HG02885 (cell line): ENCODE results near the gene DRD4.

Experiments used
- ATAC-seq: cut with Tn5 transposase; IDR thresholded peaks from one replicate; pipeline ENCODE4 v1.9.1; 2021; ENCODE audit warnings: mild to moderate bottlenecking; ENCODE audit not compliant: unreplicated experiment, poor library complexity

Gene DRD4

GRCh38 chr11:636511-637332 is at the start of gene DRD4:
DRD4 (plus strand) TSS chr11:637269; CDS start chr11:637305, 36 bp downstream.
- ATAC-seq, result no peak

- ATAC-seq, result no peak
Measured at GRCh38 chr11:587546-587945, 49.5 kb upstream of the DRD4 start.

GRCh38 chr11:587978-588380 is 49.1 kb upstream of the DRD4 start:
- ATAC-seq, result no peak

- no peak for ATAC-seq
Measured at GRCh38 chr11:589798-590197, 47.3 kb upstream of the DRD4 start.

GRCh38 chr11:590997-591396 is 46.1 kb upstream of the DRD4 start:
- no peak for ATAC-seq

- no peak for ATAC-seq
Measured at GRCh38 chr11:592501-592900, 44.6 kb upstream of the DRD4 start.

GRCh38 chr11:592918-593317 is 44.2 kb upstream of the DRD4 start:
- no peak for ATAC-seq

- ATAC-seq, result no peak
Measured at GRCh38 chr11:593347-593746, 43.7 kb upstream of the DRD4 start.

- no peak for ATAC-seq
Measured at GRCh38 chr11:595400-595799, 41.7 kb upstream of the DRD4 start.

GRCh38 chr11:596374-596773 is 40.7 kb upstream of the DRD4 start:
- no peak for ATAC-seq

GRCh38 chr11:597166-597725 is 39.8 kb upstream of the DRD4 start:
- ATAC-seq, result no peak

- ATAC-seq, result no peak
Measured at GRCh38 chr11:598005-598680, 38.9 kb upstream of the DRD4 start.

- ATAC-seq, result no peak
Measured at GRCh38 chr11:601573-602245, 35.4 kb upstream of the DRD4 start.

GRCh38 chr11:603154-603553 is 33.9 kb upstream of the DRD4 start:
- ATAC-seq, result no peak

GRCh38 chr11:605286-606129 is 31.6 kb upstream of the DRD4 start:
- ATAC-seq, result no peak

GRCh38 chr11:606245-606644 is 30.8 kb upstream of the DRD4 start:
- no peak for ATAC-seq

- ATAC-seq, result no peak
Measured at GRCh38 chr11:607020-607780, 29.9 kb upstream of the DRD4 start.

GRCh38 chr11:607971-608659 is 29.0 kb upstream of the DRD4 start:
- no peak for ATAC-seq

- ATAC-seq, result no peak
Measured at GRCh38 chr11:608791-609251, 28.2 kb upstream of the DRD4 start.
